ENCODE measurements around the gene PPP1R1C.

The PPP1R1C gene

DNA sequence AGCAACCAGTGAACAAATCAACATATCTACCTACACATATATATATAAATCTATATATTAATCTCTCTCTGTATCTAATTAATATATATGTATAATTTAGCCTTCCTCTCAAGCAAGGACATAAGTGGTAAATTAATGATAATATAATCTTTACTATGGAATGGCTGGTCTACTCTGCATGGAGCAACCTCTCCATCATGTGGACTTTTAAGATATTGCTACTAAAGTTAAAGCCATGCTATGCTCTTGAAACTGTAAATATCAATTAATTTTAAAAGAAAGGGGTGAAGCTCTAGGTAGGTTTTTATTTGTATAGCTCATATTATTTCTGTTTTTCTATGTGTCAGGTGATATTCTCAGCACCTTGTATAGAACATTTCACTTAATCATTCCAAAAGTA lies 147.0 kb downstream of the PPP1R1C start:
- TF ChIP-seq, protein P1, sequence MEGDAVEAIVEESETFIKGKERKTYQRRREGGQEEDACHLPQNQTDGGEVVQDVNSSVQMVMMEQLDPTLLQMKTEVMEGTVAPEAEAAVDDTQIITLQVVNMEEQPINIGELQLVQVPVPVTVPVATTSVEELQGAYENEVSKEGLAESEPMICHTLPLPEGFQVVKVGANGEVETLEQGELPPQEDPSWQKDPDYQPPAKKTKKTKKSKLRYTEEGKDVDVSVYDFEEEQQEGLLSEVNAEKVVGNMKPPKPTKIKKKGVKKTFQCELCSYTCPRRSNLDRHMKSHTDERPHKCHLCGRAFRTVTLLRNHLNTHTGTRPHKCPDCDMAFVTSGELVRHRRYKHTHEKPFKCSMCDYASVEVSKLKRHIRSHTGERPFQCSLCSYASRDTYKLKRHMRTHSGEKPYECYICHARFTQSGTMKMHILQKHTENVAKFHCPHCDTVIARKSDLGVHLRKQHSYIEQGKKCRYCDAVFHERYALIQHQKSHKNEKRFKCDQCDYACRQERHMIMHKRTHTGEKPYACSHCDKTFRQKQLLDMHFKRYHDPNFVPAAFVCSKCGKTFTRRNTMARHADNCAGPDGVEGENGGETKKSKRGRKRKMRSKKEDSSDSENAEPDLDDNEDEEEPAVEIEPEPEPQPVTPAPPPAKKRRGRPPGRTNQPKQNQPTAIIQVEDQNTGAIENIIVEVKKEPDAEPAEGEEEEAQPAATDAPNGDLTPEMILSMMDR (IDR thresholded peaks at IDR 0.05; ENCODE audit: borderline replicate concordance, insufficient read depth, low read depth, low read length): no peak
- H3K4me3 ChIP-seq (ENCODE audit: low read depth, low read length): no peak overlapping the region

DNA sequence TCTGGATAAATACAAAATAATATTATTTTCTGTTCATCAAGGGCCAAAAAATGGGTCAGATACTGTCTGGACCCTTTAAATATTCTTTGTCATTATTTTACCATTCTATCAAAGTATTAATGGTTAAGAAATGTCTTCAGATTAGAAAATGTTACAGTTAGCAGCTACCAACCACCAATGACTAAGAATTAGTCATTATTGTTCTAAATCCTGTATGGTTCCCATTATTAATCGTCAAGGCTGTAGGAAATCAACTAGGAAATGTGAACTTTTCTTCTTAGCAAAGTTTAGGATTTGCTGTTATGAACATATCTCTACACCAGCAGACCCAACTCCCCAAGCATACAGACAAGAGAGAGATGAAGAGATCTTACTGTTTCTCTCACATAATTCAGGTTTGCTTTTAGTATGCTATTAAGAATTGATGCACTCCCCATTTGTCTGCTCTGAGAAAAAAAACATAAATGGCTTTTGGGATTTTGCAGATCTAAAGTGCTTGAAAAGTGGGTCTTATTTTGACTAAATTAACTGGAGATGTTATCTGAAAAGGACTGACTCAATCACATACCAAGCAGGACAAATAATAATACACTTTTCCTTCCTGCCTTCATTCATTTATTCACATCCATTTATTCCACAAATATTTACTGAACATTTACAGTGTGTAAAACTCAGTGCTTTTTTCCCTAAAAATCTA lies 147.7 kb downstream of the PPP1R1C start:
- TF ChIP-seq, protein P1 (IDR thresholded peaks at IDR 0.05; ENCODE audit: borderline replicate concordance, insufficient read depth, low read depth, low read length): no peak
- H3K4me3 ChIP-seq (ENCODE audit: low read depth, low read length): no peak overlapping the region

DNA sequence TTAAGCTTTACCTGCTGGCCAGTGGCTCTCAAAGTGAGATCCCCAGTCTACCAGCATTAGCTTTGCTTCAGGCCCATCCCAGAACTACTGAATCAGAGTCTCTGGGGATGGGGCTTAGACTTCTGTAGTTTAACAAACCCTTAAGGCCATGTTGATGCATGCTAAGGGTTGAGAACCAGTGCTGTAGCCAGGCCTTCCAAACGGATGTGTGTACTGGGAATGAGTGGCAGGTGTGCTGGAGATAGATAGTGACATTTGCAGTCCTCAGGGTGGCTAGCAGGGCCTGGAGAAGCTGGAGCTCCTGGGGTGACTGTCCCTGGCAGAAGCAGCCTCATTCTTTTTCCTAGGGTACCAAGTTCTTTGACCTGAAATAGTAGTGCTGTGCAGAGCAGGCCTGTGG lies 148.5 kb downstream of the PPP1R1C start:
- TF ChIP-seq, protein P1 (IDR thresholded peaks at IDR 0.05; ENCODE audit: borderline replicate concordance, insufficient read depth, low read depth, low read length): no peak

DNA sequence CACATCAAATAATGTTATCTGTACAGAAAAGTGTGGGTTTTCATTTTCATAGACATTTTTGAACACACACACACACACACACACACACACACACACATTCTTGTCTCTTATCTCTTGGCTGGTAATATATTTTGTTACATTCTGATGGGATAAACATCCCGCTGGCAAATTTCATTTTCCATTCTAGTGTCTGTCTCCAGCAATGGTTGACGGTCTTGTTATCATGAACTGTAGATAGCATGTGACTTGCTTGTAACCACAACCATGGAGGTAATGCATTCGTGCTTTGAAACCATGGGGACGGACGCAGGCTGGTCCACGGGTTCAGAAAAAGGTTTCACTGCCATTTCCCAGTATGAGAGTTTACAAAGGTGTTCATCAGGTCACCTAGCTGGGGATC lies 156.4 kb downstream of the PPP1R1C start:
- H3K4me3 ChIP-seq (ENCODE audit: low read depth, low read length): no peak overlapping the region
- TF ChIP-seq, protein P1 (IDR thresholded peaks at IDR 0.05; ENCODE audit: borderline replicate concordance, insufficient read depth, low read depth, low read length): no peak

More for the DNA sequence above, 148.5 kb downstream of the PPP1R1C start:
- no peak overlapping the region for H3K4me3 ChIP-seq (ENCODE audit: low read depth, low read length)

DNA sequence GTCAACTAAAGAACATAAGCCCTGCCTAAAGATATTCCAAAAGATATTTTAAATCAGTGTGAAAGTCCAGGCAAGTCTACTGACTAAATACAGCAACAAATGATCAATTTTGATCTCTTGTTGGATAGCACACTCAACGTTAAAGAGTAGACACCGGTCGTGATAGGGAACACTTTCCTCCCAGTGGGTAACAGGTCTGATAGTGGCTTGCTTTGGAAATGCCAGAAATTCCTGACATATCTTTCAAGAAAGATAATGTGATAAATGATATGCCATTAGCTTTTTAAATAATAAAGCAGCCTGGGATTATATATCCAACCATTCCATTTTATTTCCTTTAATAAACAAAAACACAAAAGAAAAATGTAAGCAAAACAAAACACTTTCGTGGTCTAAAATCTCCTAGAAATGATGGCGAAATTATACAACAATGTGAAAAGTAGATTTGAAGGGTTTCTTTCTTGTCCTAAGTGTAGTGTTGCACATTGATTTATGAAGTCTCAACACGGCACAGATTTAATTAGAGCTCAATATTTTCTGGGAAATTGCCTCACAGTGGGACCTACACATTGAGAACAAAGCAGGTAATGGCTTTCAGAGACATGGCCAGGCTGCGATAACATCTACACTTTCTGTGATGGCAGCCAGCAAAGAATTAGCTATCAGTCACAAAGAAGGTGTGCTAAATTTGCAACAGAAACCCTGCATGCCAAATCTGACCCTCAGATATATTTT lies 158.6 kb downstream of the PPP1R1C start:
- TF ChIP-seq, protein P1 (IDR thresholded peaks at IDR 0.05; ENCODE audit: borderline replicate concordance, insufficient read depth, low read depth, low read length): no peak
- no peak overlapping the region for H3K4me3 ChIP-seq (ENCODE audit: low read depth, low read length)

DNA sequence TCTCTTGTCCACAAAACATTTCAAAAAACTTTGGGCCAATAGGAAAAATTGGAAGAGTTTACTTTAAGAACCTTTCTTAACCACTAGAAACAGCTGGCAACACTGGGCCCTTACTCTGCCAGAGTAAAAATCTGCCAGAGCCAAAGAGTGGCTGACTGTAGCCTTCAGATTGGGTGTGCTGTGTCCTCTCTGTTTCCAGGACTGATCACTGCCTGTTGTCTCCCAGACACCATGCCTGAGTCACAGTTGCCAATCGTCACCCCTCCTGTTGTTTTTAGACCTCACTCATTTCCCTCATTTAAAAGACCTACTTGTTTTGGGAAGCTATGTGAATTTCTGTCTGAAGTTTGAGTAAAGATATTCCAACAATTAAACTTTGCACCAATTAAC lies 159.1 kb downstream of the PPP1R1C start:
- H3K4me3 ChIP-seq (ENCODE audit: low read depth, low read length): no peak overlapping the region
- TF ChIP-seq, protein P1 (IDR thresholded peaks at IDR 0.05; ENCODE audit: borderline replicate concordance, insufficient read depth, low read depth, low read length): no peak

DNA sequence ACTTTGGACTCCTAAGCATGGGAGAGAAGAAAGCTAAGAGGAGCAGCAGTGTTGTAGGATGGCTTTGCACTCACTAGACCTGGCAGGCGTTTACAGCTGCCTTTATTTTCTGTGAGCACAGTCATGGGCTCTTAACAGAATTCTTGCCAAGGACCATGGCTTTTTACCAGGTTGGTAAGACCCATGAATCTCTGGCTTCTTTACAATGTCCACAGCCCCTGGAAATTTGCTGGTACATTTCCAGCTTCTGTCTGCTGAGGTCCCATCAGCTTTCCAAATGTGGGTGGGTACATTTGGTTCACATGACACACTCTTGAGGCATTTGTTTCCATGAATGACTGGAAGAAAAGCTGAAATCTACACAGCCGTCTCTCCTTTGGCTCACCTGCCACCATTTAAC lies 162.7 kb downstream of the PPP1R1C start:
- TF ChIP-seq, protein P1 (IDR thresholded peaks at IDR 0.05; ENCODE audit: borderline replicate concordance, insufficient read depth, low read depth, low read length): no peak
- no peak overlapping the region for H3K4me3 ChIP-seq (ENCODE audit: low read depth, low read length)
